ENCODE data around the gene TBX4. TPM values are rescaled to one million over a fixed set of nuclear protein-coding genes. Genes with fewer than 3 reads are reported as not detected.
"Not testable (repeated sequence)": the region's sequence is repeated elsewhere in the genome, so short reads cannot be mapped to it uniquely, and the experiment has no call there.

TBX4 gene
- total RNA-seq, 1 experiment from 2014 or later: not detected

DNA sequence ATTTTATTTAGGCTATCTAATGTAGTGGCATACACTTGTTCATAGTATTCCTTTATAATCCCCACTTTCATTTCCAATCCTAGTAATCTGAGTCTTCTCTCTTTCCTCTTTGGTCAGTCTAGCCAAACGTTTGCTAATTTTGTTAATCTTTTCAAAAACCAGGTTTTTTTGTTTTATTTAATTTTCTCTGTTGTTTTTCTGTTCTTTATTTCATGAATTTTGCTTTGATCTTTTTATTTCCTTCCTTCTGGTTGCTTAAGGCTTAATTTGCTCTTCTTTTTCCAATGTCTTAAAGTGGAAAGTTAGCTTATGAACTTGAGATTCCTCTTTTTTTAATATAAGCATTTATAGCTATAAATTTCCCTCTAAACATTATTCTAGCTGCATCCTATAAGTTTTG lies 69.9 kb downstream of the TBX4 start:
- BruUV-seq (replicated peaks): no TSS peak
- no peaks in the 10 kb centered on the region for H3K36me3 Mint-ChIP-seq (ENCODE audit: insufficient read depth, unreplicated experiment)
- H3K4me1 Mint-ChIP-seq (ENCODE audit: low read depth, unreplicated experiment): no peaks in the 10 kb centered on the region
- H3K27ac Mint-ChIP-seq (ENCODE audit: unreplicated experiment): no peak overlapping the region
- H3K4me3 Mint-ChIP-seq (ENCODE audit: low read depth, unreplicated experiment): no peak overlapping the region
- intact Hi-C loops (cut with micrococcal nuclease; ENCODE audit: unreplicated experiment): no loop called here
- no peak for DNase-seq
- peaks cover 24% of the 10 kb centered on the region for H3K27me3 Mint-ChIP-seq (ENCODE audit: unreplicated experiment)
- H3K9me3 Mint-ChIP-seq (ENCODE audit: low read depth, unreplicated experiment): no peaks in the 10 kb centered on the region
- CTCF ChIA-PET: no interaction called here
- TF ChIP-seq, protein P1, sequence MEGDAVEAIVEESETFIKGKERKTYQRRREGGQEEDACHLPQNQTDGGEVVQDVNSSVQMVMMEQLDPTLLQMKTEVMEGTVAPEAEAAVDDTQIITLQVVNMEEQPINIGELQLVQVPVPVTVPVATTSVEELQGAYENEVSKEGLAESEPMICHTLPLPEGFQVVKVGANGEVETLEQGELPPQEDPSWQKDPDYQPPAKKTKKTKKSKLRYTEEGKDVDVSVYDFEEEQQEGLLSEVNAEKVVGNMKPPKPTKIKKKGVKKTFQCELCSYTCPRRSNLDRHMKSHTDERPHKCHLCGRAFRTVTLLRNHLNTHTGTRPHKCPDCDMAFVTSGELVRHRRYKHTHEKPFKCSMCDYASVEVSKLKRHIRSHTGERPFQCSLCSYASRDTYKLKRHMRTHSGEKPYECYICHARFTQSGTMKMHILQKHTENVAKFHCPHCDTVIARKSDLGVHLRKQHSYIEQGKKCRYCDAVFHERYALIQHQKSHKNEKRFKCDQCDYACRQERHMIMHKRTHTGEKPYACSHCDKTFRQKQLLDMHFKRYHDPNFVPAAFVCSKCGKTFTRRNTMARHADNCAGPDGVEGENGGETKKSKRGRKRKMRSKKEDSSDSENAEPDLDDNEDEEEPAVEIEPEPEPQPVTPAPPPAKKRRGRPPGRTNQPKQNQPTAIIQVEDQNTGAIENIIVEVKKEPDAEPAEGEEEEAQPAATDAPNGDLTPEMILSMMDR (IDR thresholded peaks at IDR 0.05; ENCODE audit: unreplicated experiment): no peak

DNA sequence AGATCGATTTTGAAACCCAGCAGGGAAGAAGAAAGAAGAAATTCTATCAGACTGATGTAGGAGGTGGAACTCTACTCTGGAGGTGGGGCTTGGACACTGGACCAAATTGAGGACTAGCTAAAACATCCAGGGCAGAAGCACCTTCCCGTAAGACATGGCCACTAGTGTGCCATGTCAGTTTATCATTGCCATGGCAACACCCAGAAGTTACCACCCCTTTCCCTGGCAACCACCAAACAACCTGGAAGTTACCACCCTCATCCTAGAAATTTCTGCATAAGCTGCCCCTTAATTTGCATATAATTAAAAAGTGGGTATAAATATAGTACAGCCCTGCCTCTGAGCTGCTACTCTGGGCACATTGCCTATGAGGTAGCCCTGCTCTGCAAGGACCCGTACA lies 72.1 kb downstream of the TBX4 start:
- intact Hi-C loops (cut with micrococcal nuclease; ENCODE audit: unreplicated experiment): no loop called here
- Mint-ChIP-seq H3K36me3 (ENCODE audit: insufficient read depth, unreplicated experiment) (no peaks in the 10 kb centered on the region), H3K4me1 (ENCODE audit: low read depth, unreplicated experiment) (no peaks in the 10 kb centered on the region), H3K9me3 (ENCODE audit: low read depth, unreplicated experiment) (no peaks in the 10 kb centered on the region), H3K27me3 (ENCODE audit: unreplicated experiment) (peaks cover 19% of the 10 kb centered on the region), H3K27ac (ENCODE audit: unreplicated experiment) (no peak overlapping the region), H3K4me3 (ENCODE audit: low read depth, unreplicated experiment) (no peak overlapping the region)
- TF ChIP-seq, protein P1 (IDR thresholded peaks at IDR 0.05; ENCODE audit: unreplicated experiment): no peak
- BruUV-seq (replicated peaks): no TSS peak
- CTCF ChIA-PET: no interaction called here
- no peak for DNase-seq

DNA sequence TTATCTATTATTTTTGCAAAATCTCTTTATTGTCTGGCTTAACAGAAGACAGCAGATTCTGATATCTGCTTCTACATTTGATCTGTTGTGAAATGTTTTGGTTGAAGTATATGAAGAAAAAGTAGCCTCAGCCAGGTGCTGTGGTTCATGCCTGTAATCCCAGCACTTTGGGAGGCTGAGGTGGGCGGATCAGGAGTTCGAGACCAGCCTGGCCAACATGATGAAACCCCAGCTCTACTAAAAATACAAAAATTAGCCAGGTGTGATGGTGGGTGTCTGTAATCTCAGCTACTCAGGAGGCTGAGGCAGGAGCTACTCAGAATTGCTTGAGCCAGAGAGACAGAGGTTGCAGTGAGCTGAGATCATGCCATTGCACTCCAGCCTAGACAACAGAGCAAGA lies 75.2 kb downstream of the TBX4 start:
- BruUV-seq (replicated peaks); intact Hi-C loops (cut with micrococcal nuclease; ENCODE audit: unreplicated experiment); H3K9me3 Mint-ChIP-seq (ENCODE audit: low read depth, unreplicated experiment); H3K27ac Mint-ChIP-seq (ENCODE audit: unreplicated experiment); DNase-seq; H3K4me3 Mint-ChIP-seq (ENCODE audit: low read depth, unreplicated experiment); H3K36me3 Mint-ChIP-seq (ENCODE audit: insufficient read depth, unreplicated experiment); H3K4me1 Mint-ChIP-seq (ENCODE audit: low read depth, unreplicated experiment): not testable (repeated sequence)
- H3K27me3 Mint-ChIP-seq (ENCODE audit: unreplicated experiment): peaks cover 14% of the 10 kb centered on the region
- CTCF ChIA-PET: interaction anchor here (0.7 kb wide), 1 partner anchor 99 kb away, joined by 3 read pairs; no protein-coding TSS in a partner anchor

DNA sequence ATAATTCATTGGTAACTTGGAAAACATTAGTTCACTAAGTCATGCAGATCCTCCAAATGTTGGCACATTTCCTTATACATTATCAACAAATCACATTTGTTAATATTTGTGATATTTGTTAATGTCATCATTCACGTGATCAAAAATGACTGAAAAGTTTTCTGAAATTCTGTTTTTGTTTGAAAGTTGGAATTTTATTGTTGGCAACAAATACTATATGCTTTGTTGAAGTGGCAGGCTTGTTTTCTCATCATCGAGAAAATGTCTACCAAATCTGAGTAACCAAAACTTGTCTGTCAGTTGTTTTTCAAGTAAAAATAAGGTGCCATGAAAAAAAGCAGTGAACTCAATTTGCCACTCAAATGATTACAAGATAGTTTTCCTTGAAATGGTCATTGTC lies 75.9 kb downstream of the TBX4 start:
- no TSS peak for BruUV-seq (replicated peaks)
- CTCF ChIA-PET: no interaction called here
- peaks cover 14% of the 10 kb centered on the region for H3K27me3 Mint-ChIP-seq (ENCODE audit: unreplicated experiment)
- TF ChIP-seq, protein P1 (IDR thresholded peaks at IDR 0.05; ENCODE audit: unreplicated experiment): no peak
- no peak for DNase-seq
- H3K4me3 Mint-ChIP-seq (ENCODE audit: low read depth, unreplicated experiment): no peak overlapping the region
- no peaks in the 10 kb centered on the region for H3K9me3 Mint-ChIP-seq (ENCODE audit: low read depth, unreplicated experiment)
- H3K27ac Mint-ChIP-seq (ENCODE audit: unreplicated experiment): no peak overlapping the region
- no peaks in the 10 kb centered on the region for H3K36me3 Mint-ChIP-seq (ENCODE audit: insufficient read depth, unreplicated experiment)
- no peaks in the 10 kb centered on the region for H3K4me1 Mint-ChIP-seq (ENCODE audit: low read depth, unreplicated experiment)
- intact Hi-C loops (cut with micrococcal nuclease; ENCODE audit: unreplicated experiment): no loop called here

DNA sequence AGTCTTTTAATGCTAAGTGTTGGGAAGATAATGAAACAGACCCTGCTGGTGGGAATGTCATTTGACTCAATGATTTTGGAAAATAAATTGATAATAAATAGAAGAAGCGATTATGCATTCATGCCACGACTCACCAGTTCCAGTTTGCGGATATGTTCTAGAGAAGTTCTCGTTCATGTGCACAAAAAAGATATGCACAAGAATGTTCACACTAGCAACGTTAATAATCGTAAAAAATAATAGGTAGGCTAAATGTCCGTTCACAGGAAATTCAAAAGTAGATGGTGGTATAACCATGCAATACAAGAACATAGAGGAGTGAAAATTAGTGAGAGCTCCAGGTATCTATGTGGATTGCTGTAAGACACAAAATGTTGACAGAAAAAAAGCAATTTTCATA lies 79.0 kb downstream of the TBX4 start:
- CTCF ChIA-PET: no interaction called here
- TF ChIP-seq, protein P1 (IDR thresholded peaks at IDR 0.05; ENCODE audit: unreplicated experiment): no peak
- no peaks in the 10 kb centered on the region for H3K36me3 Mint-ChIP-seq (ENCODE audit: insufficient read depth, unreplicated experiment)
- intact Hi-C loops (cut with micrococcal nuclease; ENCODE audit: unreplicated experiment): no loop called here
- peaks cover 8% of the 10 kb centered on the region for H3K27me3 Mint-ChIP-seq (ENCODE audit: unreplicated experiment)
- H3K4me3 Mint-ChIP-seq (ENCODE audit: low read depth, unreplicated experiment): no peak overlapping the region
- H3K9me3 Mint-ChIP-seq (ENCODE audit: low read depth, unreplicated experiment): no peaks in the 10 kb centered on the region
- no peak for DNase-seq
- no peaks in the 10 kb centered on the region for H3K4me1 Mint-ChIP-seq (ENCODE audit: low read depth, unreplicated experiment)
- no TSS peak for BruUV-seq (replicated peaks)
- H3K27ac Mint-ChIP-seq (ENCODE audit: unreplicated experiment): no peak overlapping the region
